Activated naive CD8-positive, alpha-beta T cell treated with anti-CD3 and anti-CD28 coated beads for 36 hours (primary cell): ENCODE measurements around the gene VEZF1. TPM values are rescaled to one million over a fixed set of nuclear protein-coding genes. Genes with fewer than 3 reads are reported as not detected.

ENCODE experiments used
- DNase-seq: peaks from one replicate; pipeline ENCODE4 v3.0.0; 2021
- H3K27ac Mint-ChIP-seq: one replicate; pipeline ENCODE4 v1.8.0; 2022; ENCODE audit warnings: mild to moderate bottlenecking, moderate library complexity, mixed read lengths
- H3K27me3 Mint-ChIP-seq: one replicate; pipeline ENCODE4 v1.8.0; 2022; ENCODE audit warnings: mild to moderate bottlenecking, mixed read lengths
- H3K36me3 Mint-ChIP-seq: one replicate; pipeline ENCODE4 v1.8.0; 2021; ENCODE audit warnings: mild to moderate bottlenecking, mixed read lengths
- H3K4me1 Mint-ChIP-seq: one replicate; pipeline ENCODE4 v1.8.0; 2021; ENCODE audit warnings: mixed read lengths
- H3K4me3 Mint-ChIP-seq: one replicate; pipeline ENCODE4 v1.8.0; 2022; ENCODE audit warnings: mild to moderate bottlenecking, moderate library complexity, mixed read lengths
- H3K9me3 Mint-ChIP-seq: one replicate; pipeline ENCODE4 v1.8.0; 2022; ENCODE audit warnings: mixed read lengths
- total RNA-seq, 2 experiments: library from RNA; stranded (reverse); gene quantifications; one replicate each; pipeline ENCODE4 v1.2.3, GENCODE V29; 2021

The VEZF1 gene
- total RNA-seq, 2 experiments from 2014 or later = 22.8 to 23.0 TPM

DNA sequence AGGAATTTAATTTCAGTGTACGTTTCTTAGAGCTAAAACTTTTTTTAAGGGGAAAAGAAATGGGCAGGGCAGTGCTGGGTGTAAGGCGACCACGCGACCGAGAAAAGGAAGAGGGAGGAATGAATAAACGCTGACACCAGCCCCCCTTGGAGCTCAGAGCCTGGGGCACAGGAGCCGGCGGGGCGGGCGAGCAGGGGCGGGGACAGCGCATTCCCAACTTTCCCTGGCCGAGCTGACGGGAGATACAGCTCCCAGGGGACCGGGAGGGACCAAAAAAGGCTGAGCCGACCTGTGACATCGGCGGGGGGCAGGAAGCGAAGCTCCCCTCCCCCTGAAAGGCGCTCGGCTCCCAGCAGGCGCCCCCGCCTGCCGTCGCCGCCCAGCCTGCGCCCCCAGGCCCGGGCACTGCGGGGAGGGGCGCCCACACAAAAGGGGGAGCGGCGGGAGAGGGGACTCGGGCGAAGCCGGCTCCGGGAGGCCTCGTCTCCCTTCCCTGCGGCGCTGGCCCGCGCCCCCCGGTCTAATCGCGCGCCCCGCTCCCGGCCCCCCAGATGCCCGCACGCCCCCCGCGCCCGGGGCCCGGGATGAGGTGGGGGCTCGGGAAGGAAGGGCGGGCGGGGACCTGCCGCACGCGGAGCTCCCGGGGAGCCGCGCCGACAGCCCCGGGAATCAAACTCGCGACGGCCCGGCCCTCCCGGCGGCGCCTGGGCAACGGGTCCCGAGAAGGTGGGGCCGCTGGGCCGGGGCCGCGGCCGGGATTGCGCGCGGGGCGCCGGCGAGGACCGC is 33.5 kb downstream of the VEZF1 start:
- Mint-ChIP-seq H3K4me3 (peak overlapping the region; percentile 37), H3K4me1 (peaks cover 26% of the 10 kb centered on the region), H3K9me3 (no peaks in the 10 kb centered on the region), H3K36me3 (no peaks in the 10 kb centered on the region), H3K27me3 (peaks cover 54% of the 10 kb centered on the region), H3K27ac (no peak overlapping the region)
- no peak for DNase-seq

DNA sequence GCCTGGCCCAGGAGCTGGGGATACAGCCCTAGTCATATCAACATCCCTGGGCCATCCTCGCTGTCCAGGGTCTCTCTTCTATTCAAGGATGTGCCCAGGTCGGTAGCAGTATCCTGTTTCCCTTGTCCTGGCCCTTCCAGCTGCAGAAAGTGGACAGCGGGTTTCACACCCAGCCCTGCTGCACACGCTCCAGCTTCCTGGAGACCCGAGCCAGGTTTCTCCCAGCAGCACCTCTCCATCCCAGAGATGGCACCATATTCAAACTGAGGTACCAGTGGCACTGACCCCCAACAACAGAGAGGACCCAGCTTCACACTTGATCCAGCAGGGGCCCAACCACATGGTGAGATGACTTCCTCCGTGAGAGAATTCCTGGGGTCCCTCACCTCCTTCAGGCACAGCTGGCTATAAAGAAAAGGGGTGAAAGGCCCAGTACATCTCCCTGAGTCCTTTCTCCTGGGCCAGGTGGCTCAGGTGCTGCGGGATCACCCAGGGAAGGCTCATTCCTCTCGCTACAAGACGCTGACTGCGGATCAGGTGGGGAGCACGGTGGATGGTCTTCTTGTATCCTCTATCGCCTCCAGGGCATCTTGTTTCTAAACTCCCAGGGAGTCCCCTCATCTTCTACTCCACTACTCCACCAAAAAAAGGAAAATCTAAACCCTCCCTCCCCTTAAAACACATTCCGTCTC is 34.2 kb downstream of the VEZF1 start:
- Mint-ChIP-seq H3K9me3 (no peaks in the 10 kb centered on the region), H3K27me3 (peaks cover 47% of the 10 kb centered on the region), H3K27ac (no peak overlapping the region), H3K36me3 (no peaks in the 10 kb centered on the region), H3K4me3 (peak overlapping the region; percentile 37), H3K4me1 (peaks cover 30% of the 10 kb centered on the region)
- DNase-seq = no peak

DNA sequence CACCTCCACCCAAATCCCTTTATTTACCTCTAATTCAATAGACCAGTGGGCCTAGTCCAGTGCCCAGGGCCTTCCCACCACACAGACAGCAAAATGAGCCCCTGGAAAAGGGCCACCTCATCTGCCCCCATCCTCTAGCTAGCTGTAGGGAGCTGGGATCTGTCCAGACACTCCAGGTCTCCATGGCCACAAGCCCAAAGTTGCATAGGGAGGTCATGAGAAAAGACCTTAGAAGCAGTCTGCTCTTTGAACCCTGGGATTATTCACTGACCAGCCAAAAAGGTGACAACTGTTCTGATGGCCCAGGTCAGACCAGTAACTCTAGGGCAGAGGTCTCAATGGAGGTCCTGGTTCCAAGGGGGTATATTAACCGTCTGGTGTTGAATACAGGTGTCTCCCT is 34.8 kb downstream of the VEZF1 start:
- no peaks in the 10 kb centered on the region for H3K36me3 Mint-ChIP-seq
- DNase-seq = no peak
- H3K4me3 Mint-ChIP-seq = no peak overlapping the region
- peaks cover 37% of the 10 kb centered on the region for H3K4me1 Mint-ChIP-seq
- no peaks in the 10 kb centered on the region for H3K9me3 Mint-ChIP-seq
- H3K27me3 Mint-ChIP-seq = peaks cover 42% of the 10 kb centered on the region
- H3K27ac Mint-ChIP-seq = no peak overlapping the region

DNA sequence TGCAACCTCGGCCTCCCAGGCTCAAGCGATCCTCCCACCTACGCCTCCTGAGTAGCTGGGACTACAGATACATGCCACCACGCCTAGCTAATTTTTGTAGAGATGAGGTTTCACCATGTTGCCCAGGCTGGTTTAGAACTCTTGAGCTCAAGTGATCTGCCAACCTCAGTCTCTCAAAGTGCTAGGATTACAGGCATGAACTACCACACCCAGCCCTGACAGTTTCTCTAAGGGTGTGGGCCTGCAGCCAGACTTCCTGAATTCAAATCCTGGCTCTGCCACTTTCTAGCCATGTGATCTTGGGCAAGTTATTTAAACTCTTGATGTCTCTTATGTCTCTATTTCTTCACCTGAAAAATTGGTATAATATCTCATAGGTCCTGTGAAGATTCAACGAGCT is 38.4 kb downstream of the VEZF1 start:
- H3K36me3 Mint-ChIP-seq = no peaks in the 10 kb centered on the region
- no peaks in the 10 kb centered on the region for H3K9me3 Mint-ChIP-seq
- H3K4me1 Mint-ChIP-seq = peaks cover 34% of the 10 kb centered on the region
- H3K27me3 Mint-ChIP-seq = peaks cover 28% of the 10 kb centered on the region
- no peak for DNase-seq
- H3K4me3 Mint-ChIP-seq = no peak overlapping the region
- no peak overlapping the region for H3K27ac Mint-ChIP-seq

GRCh38 chr17:57948555-57949420 is 39.3 kb downstream of the VEZF1 start:
- Mint-ChIP-seq H3K27ac (no peak overlapping the region), H3K27me3 (peaks cover 25% of the 10 kb centered on the region), H3K4me1 (peaks cover 34% of the 10 kb centered on the region), H3K4me3 (no peak overlapping the region), H3K36me3 (no peaks in the 10 kb centered on the region), H3K9me3 (no peaks in the 10 kb centered on the region)
- DNase-seq = no peak

DNA sequence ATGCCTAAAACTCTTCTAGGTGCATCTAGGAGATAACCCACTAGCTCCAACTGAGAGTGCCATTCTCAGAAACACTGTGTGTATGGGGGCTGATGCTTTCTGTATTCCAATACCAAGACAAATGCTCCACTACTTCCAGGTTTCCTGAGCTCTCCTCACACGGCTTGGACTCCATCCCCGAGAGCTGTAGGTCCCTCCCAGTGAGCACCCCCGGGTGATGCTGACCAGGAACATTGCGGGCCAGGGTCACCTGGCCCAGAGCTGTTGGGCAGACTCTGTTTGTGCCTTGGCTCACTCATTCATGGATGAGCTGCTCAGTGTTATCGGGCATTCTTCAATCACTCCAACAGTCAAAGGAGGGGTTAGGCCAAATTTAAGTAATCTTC is 39.9 kb downstream of the VEZF1 start:
- H3K27me3 Mint-ChIP-seq = peaks cover 23% of the 10 kb centered on the region
- no peak for DNase-seq

DNA sequence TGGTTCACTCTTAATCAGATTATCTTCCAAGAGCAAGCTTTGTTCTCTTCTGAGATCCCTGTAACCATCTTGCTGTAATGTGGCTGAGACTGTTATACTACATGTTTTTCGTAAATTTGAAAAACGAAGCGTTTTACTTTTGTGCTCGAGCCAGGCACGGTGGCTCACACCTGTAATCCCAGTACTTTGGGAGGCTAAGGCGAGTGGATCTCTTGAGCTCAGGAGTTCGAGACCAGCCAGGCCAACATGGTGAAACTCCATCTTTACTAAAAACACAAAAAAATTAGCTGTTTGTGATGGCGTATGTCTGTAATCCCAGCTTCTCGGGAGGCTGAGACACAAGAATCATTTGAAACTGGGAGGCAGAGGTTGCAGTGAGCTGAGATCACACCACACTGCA is 40.7 kb downstream of the VEZF1 start:
- no peak for DNase-seq
- no peaks in the 10 kb centered on the region for H3K9me3 Mint-ChIP-seq
- peak overlapping the region; percentile 46 for H3K4me3 Mint-ChIP-seq
- no peaks in the 10 kb centered on the region for H3K36me3 Mint-ChIP-seq
- no peak overlapping the region for H3K27ac Mint-ChIP-seq
- peaks cover 19% of the 10 kb centered on the region for H3K27me3 Mint-ChIP-seq
- H3K4me1 Mint-ChIP-seq = peaks cover 34% of the 10 kb centered on the region

More for the DNA sequence above, 39.9 kb downstream of the VEZF1 start:
- Mint-ChIP-seq H3K27ac (no peak overlapping the region), H3K36me3 (no peaks in the 10 kb centered on the region), H3K4me3 (no peak overlapping the region), H3K9me3 (no peaks in the 10 kb centered on the region), H3K4me1 (peaks cover 34% of the 10 kb centered on the region)

GRCh38 chr17:57946798-57947358 is 41.2 kb downstream of the VEZF1 start:
- Mint-ChIP-seq H3K36me3 (no peaks in the 10 kb centered on the region), H3K4me1 (peaks cover 34% of the 10 kb centered on the region), H3K9me3 (no peaks in the 10 kb centered on the region), H3K27ac (no peak overlapping the region), H3K27me3 (peaks cover 19% of the 10 kb centered on the region), H3K4me3 (peak overlapping the region; percentile 46)
- DNase-seq = peak; percentile 47

GRCh38 chr17:57945996-57946797 is 41.9 kb downstream of the VEZF1 start:
- H3K9me3 Mint-ChIP-seq = no peaks in the 10 kb centered on the region
- no peak overlapping the region for H3K27ac Mint-ChIP-seq
- peaks cover 38% of the 10 kb centered on the region for H3K4me1 Mint-ChIP-seq
- H3K27me3 Mint-ChIP-seq = peaks cover 19% of the 10 kb centered on the region
- H3K36me3 Mint-ChIP-seq = no peaks in the 10 kb centered on the region
- no peak for DNase-seq
- peak overlapping the region; percentile 46 for H3K4me3 Mint-ChIP-seq

- Mint-ChIP-seq H3K36me3 (no peaks in the 10 kb centered on the region), H3K4me1 (peaks cover 42% of the 10 kb centered on the region), H3K27me3 (peaks cover 25% of the 10 kb centered on the region), H3K9me3 (no peaks in the 10 kb centered on the region), H3K27ac (no peak overlapping the region), H3K4me3 (no peak overlapping the region)
- no peak for DNase-seq
Measured at GRCh38 chr17:57944908-57945307, 43.1 kb downstream of the VEZF1 start.

GRCh38 chr17:57943645-57944044 is 44.4 kb downstream of the VEZF1 start:
- DNase-seq = no peak
- Mint-ChIP-seq H3K36me3 (no peaks in the 10 kb centered on the region), H3K4me1 (peaks cover 38% of the 10 kb centered on the region), H3K27ac (no peak overlapping the region), H3K9me3 (no peaks in the 10 kb centered on the region), H3K4me3 (no peak overlapping the region), H3K27me3 (peaks cover 31% of the 10 kb centered on the region)

DNA sequence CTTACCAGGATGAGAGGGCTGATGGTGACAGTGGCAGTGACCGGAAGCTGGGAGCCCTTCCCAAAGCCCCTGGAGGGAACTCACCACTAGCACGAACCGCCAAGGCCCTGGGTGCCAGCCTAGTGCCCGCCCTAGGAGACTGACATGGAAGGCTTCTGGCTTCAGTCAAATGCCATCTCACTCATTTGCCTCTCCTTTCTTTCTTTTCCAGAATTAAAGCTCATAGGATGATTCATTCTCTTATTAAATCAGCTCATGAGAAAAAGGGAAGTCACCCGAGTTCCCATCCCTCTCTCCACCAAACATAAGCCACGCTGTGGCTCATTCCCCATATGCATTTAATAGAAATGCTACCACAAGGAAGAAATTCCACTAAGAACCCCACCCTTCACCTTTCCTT is 44.9 kb downstream of the VEZF1 start:
- no peak overlapping the region for H3K27ac Mint-ChIP-seq
- H3K27me3 Mint-ChIP-seq = peaks cover 31% of the 10 kb centered on the region
- DNase-seq = no peak
- no peaks in the 10 kb centered on the region for H3K9me3 Mint-ChIP-seq
- no peaks in the 10 kb centered on the region for H3K36me3 Mint-ChIP-seq
- no peak overlapping the region for H3K4me3 Mint-ChIP-seq
- peaks cover 33% of the 10 kb centered on the region for H3K4me1 Mint-ChIP-seq

- Mint-ChIP-seq H3K4me1 (peaks cover 26% of the 10 kb centered on the region), H3K27ac (no peak overlapping the region), H3K9me3 (no peaks in the 10 kb centered on the region), H3K4me3 (no peak overlapping the region), H3K27me3 (peaks cover 25% of the 10 kb centered on the region), H3K36me3 (no peaks in the 10 kb centered on the region)
- DNase-seq = no peak
Measured at GRCh38 chr17:57941384-57942370, 46.4 kb downstream of the VEZF1 start.
